DND-41 (cell line): Measurements from ENCODE around the gene SLC13A2.

Experiments
- ATAC-seq: fragments of 200-7000 bp; cut with Tn5 transposase; 3 replicates; pipeline ENCODE4 v1.9.1; 2021; ENCODE audit warnings: low read depth; ENCODE audit not compliant: insufficient read depth
- DNase-seq: peaks from one replicate; pipeline ENCODE4 v3.0.0-alpha.2; 2020
- H2AFZ ChIP-seq: 2 replicates; pipeline ENCODE4 v1.6.0; 2012; ENCODE audit warnings: low read depth, low read length
- H3K27ac ChIP-seq: 2 replicates; pipeline ENCODE4 v1.5.1; 2012; ENCODE audit warnings: low read length, inconsistent platforms
- H3K27me3 ChIP-seq: fragments of 200-600 bp; sonication (generic); 2 replicates; pipeline ENCODE4 v1.6.0; 2012; ENCODE audit warnings: low read length, mild to moderate bottlenecking, inconsistent platforms; ENCODE audit not compliant: insufficient read depth, poor library complexity
- H3K36me3 ChIP-seq: 2 replicates; pipeline ENCODE4 v1.5.1; 2012; ENCODE audit warnings: low read length, inconsistent platforms; ENCODE audit not compliant: insufficient read depth
- H3K4me1 ChIP-seq: 2 replicates; pipeline ENCODE4 v1.5.1; 2012; ENCODE audit warnings: mild to moderate bottlenecking, low read length; ENCODE audit not compliant: insufficient read depth
- H3K4me2 ChIP-seq: 2 replicates; pipeline ENCODE4 v1.6.0; 2012; ENCODE audit warnings: mild to moderate bottlenecking, moderate library complexity, low read length, inconsistent platforms; ENCODE audit not compliant: insufficient read depth
- H3K4me3 ChIP-seq, 2 experiments: fragments of 200-600 bp in 1 of 2; shearing (Covaris generic) in 1 of 2; 2 replicates each; pipeline ENCODE4 v1.5.1; 2012 to 2016; ENCODE audit warnings: inconsistent platforms in 2 of 2, low read length in 2 of 2, mild to moderate bottlenecking in 2 of 2, low read depth in 1 of 2, moderate library complexity in 1 of 2
- H3K79me2 ChIP-seq: 2 replicates; pipeline ENCODE4 v1.6.0; 2012; ENCODE audit warnings: low read length, inconsistent platforms; ENCODE audit not compliant: insufficient read depth
- H3K9ac ChIP-seq: 2 replicates; pipeline ENCODE4 v1.6.0; 2012; ENCODE audit warnings: low read depth, mild to moderate bottlenecking, inconsistent platforms, low read length, moderate library complexity
- H3K9me3 ChIP-seq: 2 replicates; pipeline ENCODE4 v1.5.1; 2012; ENCODE audit warnings: low read length, moderate library complexity, mild to moderate bottlenecking, inconsistent platforms; ENCODE audit not compliant: insufficient read depth, severe bottlenecking
- H4K20me1 ChIP-seq: 2 replicates; pipeline ENCODE4 v1.6.0; 2012; ENCODE audit warnings: low read length; ENCODE audit not compliant: insufficient read depth
- EZH2 ChIP-seq: IDR thresholded peaks from 3 replicates; pipeline ENCODE4 v1.6.1; 2012; ENCODE audit warnings: borderline replicate concordance, low read depth, mild to moderate bottlenecking, moderate library complexity, low read length, inconsistent platforms; ENCODE audit not compliant: severe bottlenecking
- TF ChIP-seq, protein P1 (sequence below): IDR thresholded peaks from 2 replicates; pipeline ENCODE4 v1.5.1; 2012; ENCODE audit warnings: borderline replicate concordance, low read length, moderate library complexity, mild to moderate bottlenecking; ENCODE audit not compliant: poor library complexity, severe bottlenecking; ENCODE audit errors: extremely low read depth

Gene SLC13A2

DNA sequence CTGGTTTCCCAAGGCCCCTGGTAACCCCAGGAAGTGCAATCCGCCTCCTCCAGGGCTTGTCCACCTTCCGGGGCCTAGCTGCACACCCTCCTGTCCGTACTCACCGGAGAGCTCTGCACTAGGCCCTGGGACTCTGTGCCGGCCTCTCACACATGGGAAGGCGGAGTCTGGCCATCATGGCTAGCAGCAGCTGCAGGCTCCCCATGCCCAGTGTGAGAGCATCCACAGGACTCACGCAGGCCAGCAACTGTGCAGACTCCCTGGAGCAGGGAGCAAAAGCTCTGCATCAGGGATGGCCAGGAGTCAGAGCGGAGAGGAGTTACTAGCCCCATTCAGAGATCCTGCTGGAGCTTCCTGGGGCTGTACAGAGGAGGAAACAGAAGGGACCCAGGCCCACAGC lies 52.9 kb downstream of the SLC13A2 start:
- Histone ChIP-seq H4K20me1 (no peaks in the 10 kb centered on the region; the same call in 1 of the 2 replicates), H3K27ac (no peak overlapping the region), H3K4me2 (no peak overlapping the region), H3K4me3 (no peak overlapping the region), H3K9ac (no peak overlapping the region), H3K4me1 (no peaks in the 10 kb centered on the region), H2AFZ (no peak overlapping the region), H3K79me2 (no peaks in the 10 kb centered on the region), H3K27me3 (peaks cover 9% of the 10 kb centered on the region), H3K9me3 (no peaks in the 10 kb centered on the region), H3K36me3 (no peaks in the 10 kb centered on the region)
- no peak for ATAC-seq
- DNase-seq, result no peak
- TF ChIP-seq, protein P1, sequence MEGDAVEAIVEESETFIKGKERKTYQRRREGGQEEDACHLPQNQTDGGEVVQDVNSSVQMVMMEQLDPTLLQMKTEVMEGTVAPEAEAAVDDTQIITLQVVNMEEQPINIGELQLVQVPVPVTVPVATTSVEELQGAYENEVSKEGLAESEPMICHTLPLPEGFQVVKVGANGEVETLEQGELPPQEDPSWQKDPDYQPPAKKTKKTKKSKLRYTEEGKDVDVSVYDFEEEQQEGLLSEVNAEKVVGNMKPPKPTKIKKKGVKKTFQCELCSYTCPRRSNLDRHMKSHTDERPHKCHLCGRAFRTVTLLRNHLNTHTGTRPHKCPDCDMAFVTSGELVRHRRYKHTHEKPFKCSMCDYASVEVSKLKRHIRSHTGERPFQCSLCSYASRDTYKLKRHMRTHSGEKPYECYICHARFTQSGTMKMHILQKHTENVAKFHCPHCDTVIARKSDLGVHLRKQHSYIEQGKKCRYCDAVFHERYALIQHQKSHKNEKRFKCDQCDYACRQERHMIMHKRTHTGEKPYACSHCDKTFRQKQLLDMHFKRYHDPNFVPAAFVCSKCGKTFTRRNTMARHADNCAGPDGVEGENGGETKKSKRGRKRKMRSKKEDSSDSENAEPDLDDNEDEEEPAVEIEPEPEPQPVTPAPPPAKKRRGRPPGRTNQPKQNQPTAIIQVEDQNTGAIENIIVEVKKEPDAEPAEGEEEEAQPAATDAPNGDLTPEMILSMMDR, result no peak
- TF ChIP-seq EZH2, result no peak

DNA sequence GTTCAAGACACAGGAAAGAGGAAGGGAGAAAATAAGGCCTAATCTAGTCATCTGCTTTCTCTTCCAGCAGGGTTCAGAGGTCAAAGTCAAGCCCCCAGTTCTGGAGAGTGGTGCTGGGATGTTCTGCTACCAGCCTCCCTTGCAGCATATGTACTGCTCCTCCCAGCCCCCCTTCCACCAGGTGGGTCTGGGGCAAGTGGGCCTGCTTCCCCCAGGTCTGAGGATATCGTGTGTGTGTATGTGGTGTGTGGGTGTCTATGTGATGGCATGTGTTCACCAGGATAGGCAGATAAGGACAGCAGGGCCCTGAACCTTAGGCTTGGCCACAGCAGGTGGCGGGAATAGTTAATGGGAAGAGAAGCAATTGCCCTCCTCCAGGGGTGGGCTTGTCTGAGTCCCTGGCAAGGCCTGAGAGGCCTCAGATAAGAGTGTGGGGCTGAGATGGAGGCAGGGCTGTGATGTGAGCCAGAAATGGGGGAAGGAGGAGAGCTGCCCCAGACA lies 53.8 kb downstream of the SLC13A2 start:
- no peak for TF ChIP-seq EZH2
- TF ChIP-seq, protein P1, result no peak
- Histone ChIP-seq H3K27me3 (peaks cover 14% of the 10 kb centered on the region), H3K9ac (no peak overlapping the region), H3K79me2 (no peaks in the 10 kb centered on the region), H3K27ac (no peak overlapping the region), H4K20me1 (no peaks in the 10 kb centered on the region; the same call in 1 of the 2 replicates), H3K4me1 (no peaks in the 10 kb centered on the region), H3K36me3 (no peaks in the 10 kb centered on the region), H3K4me3 (no peak overlapping the region), H3K4me2 (no peak overlapping the region), H2AFZ (no peak overlapping the region), H3K9me3 (no peaks in the 10 kb centered on the region)
- ATAC-seq (no peak), DNase-seq (no peak)

DNA sequence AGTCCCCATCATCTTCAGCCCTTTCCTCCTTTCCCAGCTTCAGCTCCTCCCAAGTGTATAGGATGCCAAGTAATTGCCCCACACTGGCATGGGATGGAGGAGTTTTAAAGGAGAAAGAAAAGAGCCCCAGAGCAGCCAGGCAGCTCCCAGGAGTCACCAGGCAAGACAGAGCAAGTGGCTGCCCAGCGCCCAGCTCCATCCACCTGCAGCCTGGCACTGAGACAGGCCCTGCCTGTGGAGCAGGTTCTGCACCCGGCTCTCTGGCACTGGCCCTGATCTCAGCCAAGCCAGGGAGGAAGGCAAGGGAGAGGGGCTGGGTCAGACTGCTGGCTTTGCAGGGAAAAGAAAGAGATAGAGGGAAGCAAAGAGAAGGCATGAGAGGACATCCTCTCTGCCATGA lies 54.4 kb downstream of the SLC13A2 start:
- Histone ChIP-seq H3K27ac (no peak overlapping the region), H2AFZ (no peak overlapping the region), H3K36me3 (no peaks in the 10 kb centered on the region)

More for the DNA sequence above, 54.4 kb downstream of the SLC13A2 start:
- Histone ChIP-seq H3K4me2 (no peak overlapping the region), H3K4me3 (no peak overlapping the region), H4K20me1 (no peaks in the 10 kb centered on the region; the same call in 1 of the 2 replicates), H3K27me3 (peaks cover 12% of the 10 kb centered on the region), H3K4me1 (no peaks in the 10 kb centered on the region), H3K79me2 (no peaks in the 10 kb centered on the region), H3K9me3 (no peaks in the 10 kb centered on the region), H3K9ac (no peak overlapping the region)
- ATAC-seq, result no peak
- TF ChIP-seq EZH2, result no peak
- TF ChIP-seq, protein P1, result no peak
- no peak for DNase-seq
